Sciatic nerve (tissue), 2 donors: ENCODE data around the gene RBBP7. TPM values are rescaled to one million over a fixed set of nuclear protein-coding genes. Genes with fewer than 3 reads are reported as not detected.
A peak's percentile ranks its signal among the peaks of the same experiment; 100 is the strongest.

ENCODE experiments used
- ATAC-seq: fragments of 200-7000 bp; cut with Tn5 transposase; one replicate; pipeline ENCODE4 v1.9.1; 2020; ENCODE audit warnings: mild to moderate bottlenecking, moderate library complexity
- DNase-seq: peaks from one replicate; pipeline ENCODE4 v3.0.0-alpha.2; 2020; ENCODE audit warnings: low spot score
- intact Hi-C: fragments of 100-400 bp; cut with DNase I; formaldehyde crosslinking; loops from one replicate; pipeline ENCODE4 v1.14.2; 2022
- total RNA-seq: library from RNA; stranded (reverse); fragmentation: NEBNext Ultra II Directional; extraction: Animal tissue kit (Norgen Biotek cat#: 25700); gene quantifications from one replicate; pipeline ENCODE4 v1.2.1, GENCODE V29; 2021
- donor health status: DM: no; HTN: no; CAD: no.
- donor health status: DM: no; HTN: no; CAD: no.

Gene RBBP7
- total RNA-seq, 1 donor from 2014 or later = 93.8 TPM

- no peak for DNase-seq
- ATAC-seq = peak; percentile 62
- intact Hi-C loops = no loop called here
Observed at GRCh38 chrX:16836371-16836770, 33.8 kb downstream of the RBBP7 start.

GRCh38 chrX:16834806-16835205, 35.4 kb downstream of the RBBP7 start:
- intact Hi-C loops = no loop called here
- DNase-seq (no peak), ATAC-seq (no peak)

GRCh38 chrX:16832301-16832700, 37.9 kb downstream of the RBBP7 start:
- ATAC-seq = no peak
- intact Hi-C loops = no loop called here
- no peak for DNase-seq

GRCh38 chrX:16828124-16828908, 41.8 kb downstream of the RBBP7 start:
- ATAC-seq (peak; percentile 91), DNase-seq (no peak)
- intact Hi-C loops = no loop called here

- DNase-seq = no peak
- ATAC-seq = no peak
- intact Hi-C loops = no loop called here
Observed at GRCh38 chrX:16827225-16827624, 42.9 kb downstream of the RBBP7 start.

- intact Hi-C loops = no loop called here
- ATAC-seq (no peak), DNase-seq (no peak)
Observed at GRCh38 chrX:16826207-16826606, 44.0 kb downstream of the RBBP7 start.

GRCh38 chrX:16825264-16826035, 44.7 kb downstream of the RBBP7 start:
- intact Hi-C loops = no loop called here
- DNase-seq (no peak), ATAC-seq (no peak)

GRCh38 chrX:16822723-16823122, 47.4 kb downstream of the RBBP7 start:
- no peak for ATAC-seq
- intact Hi-C loops = no loop called here
- no peak for DNase-seq

GRCh38 chrX:16819634-16820033, 50.5 kb downstream of the RBBP7 start:
- intact Hi-C loops = no loop called here
- DNase-seq (no peak), ATAC-seq (no peak)

GRCh38 chrX:16814597-16814996, 55.6 kb downstream of the RBBP7 start:
- intact Hi-C loops = no loop called here
- DNase-seq (no peak), ATAC-seq (no peak)

- ATAC-seq (peak; percentile 94), DNase-seq (no peak)
- intact Hi-C loops = no loop called here
Observed at GRCh38 chrX:16807976-16808542, 62.1 kb downstream of the RBBP7 start.

- no peak for DNase-seq
- peak; percentile 71 for ATAC-seq
- intact Hi-C loops = no loop called here
Observed at GRCh38 chrX:16807548-16807947, 62.6 kb downstream of the RBBP7 start.

- DNase-seq = no peak
- no peak for ATAC-seq
- intact Hi-C loops = no loop called here
Observed at GRCh38 chrX:16804923-16805464, 65.2 kb downstream of the RBBP7 start.

- no peak for ATAC-seq
- no peak for DNase-seq
- intact Hi-C loops = no loop called here
Observed at GRCh38 chrX:16797841-16798240, 72.3 kb downstream of the RBBP7 start.

GRCh38 chrX:16797358-16797757, 72.8 kb downstream of the RBBP7 start:
- intact Hi-C loops = no loop called here
- no peak for DNase-seq
- ATAC-seq = peak; percentile 51

- ATAC-seq (no peak), DNase-seq (no peak)
- intact Hi-C loops = no loop called here
Observed at GRCh38 chrX:16796298-16796697, 73.9 kb downstream of the RBBP7 start.
